T-helper 2 cell (primary cell): ENCODE data around the gene KANSL1L.
"Not testable (repeated sequence)": the region's sequence is repeated elsewhere in the genome, so short reads cannot be mapped to it uniquely, and the experiment has no call there.

Experiments used
- DNase-seq, 5 experiments: peaks; one replicate each; pipeline versions ENCODE4 v3.0.0 to v3.0.0-alpha.2; 2012 to 2022

Gene KANSL1L

GRCh38 chr2:210179351-210179990 lies 8.3 kb upstream of the KANSL1L start:
- DNase-seq, result no peak

- DNase-seq, result no peak
These were observed 6.6 kb upstream of the KANSL1L start for GRCh38 chr2:210177769-210178168.

DNA sequence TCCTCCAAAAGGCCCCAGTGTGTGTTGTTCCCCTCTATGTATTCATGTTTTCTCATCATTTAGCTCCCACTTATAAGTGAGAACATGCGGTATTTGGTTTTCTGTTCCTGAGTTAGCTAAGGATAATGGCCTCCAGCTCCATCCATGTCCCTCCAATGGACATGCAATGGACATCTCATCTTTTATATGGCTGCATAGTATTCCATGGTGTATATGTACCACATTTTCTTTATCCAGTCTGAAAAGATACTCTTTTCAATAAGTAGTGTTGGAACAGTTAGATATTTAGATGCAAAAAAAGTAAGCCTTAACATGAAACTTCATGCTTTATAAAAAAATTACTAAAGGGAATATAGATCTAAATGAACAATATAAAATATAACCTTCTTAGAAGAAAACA lies 5.9 kb upstream of the KANSL1L start:
- not testable (repeated sequence) for DNase-seq

DNA sequence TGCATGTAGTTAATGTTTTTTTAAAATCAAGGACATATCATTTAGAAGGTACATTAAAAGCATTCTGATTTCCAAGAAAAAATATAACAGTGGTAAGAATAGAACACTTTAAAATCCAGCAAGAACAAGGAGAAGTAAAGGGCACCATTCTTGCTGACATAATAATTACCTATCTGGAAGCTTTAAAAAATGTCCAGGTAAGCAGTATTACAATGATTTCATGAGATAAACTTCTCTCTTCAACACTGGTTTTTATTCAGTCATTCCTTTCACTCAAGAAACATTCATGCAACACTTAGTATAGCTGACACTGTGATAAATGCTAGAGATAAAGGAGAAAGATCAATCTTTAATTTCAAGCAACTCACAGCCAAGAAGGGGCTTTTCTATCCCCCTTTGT lies 2.9 kb upstream of the KANSL1L start:
- DNase-seq, result no peak

- no peak for DNase-seq
These were observed 988 bp upstream of the KANSL1L start for GRCh38 chr2:210172219-210172575.

DNA sequence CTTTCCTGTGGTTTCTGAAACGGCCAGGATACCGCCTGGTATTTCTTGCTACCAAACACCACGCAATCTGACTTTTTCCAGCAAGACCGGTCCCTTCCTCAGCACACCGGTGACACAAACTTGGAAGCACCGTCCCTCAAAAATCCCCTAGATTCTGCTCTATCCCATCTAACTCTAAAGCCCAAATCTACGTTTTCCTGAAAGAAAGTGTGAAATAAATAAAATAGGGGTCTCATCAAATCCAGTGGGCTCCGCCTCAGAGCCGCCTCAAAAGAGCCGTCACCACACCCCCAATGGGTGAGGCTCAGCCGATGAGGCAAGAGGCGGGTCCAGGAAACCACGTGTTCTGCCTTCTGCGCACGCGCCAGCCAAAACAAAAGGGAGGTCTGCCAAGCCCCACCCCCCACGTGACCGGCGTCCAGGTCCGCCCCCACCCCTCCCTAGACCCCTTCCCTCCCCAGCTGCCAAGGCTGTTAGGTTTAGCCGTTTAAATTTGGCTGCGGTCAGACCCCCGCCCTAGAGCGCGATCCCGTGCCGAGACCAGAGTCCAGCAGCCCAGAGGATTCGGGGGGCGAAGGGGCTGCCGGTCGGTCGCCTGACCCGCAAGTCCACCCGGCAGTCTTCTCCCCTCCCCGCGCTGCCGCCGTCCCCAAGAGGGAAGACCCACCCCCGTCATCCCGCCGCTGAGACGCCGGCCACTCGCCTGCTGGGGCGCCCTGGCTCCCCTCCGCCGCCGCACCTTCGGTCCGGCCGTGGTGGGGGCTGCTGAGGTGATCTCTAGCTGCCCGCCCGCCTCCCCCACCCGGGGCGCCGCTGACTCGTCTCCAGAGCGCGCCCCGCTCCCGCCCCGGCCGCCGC lies 534 bp downstream of the KANSL1L start:
- DNase-seq, result peak; percentile 91 to 96 (median 93)

DNA sequence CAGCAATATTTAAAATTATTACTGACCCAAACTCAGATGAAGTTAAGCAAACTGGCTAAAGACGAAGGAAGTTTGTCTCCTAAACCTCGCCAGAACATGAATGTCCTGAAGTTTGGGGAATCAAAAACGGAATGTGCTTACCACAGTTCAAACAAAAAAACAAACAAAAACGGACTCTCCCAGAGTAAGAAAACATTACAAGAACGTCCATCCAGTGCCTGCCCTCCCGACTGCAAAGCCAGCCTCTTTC lies 1.1 kb downstream of the KANSL1L start:
- DNase-seq, result no peak

DNA sequence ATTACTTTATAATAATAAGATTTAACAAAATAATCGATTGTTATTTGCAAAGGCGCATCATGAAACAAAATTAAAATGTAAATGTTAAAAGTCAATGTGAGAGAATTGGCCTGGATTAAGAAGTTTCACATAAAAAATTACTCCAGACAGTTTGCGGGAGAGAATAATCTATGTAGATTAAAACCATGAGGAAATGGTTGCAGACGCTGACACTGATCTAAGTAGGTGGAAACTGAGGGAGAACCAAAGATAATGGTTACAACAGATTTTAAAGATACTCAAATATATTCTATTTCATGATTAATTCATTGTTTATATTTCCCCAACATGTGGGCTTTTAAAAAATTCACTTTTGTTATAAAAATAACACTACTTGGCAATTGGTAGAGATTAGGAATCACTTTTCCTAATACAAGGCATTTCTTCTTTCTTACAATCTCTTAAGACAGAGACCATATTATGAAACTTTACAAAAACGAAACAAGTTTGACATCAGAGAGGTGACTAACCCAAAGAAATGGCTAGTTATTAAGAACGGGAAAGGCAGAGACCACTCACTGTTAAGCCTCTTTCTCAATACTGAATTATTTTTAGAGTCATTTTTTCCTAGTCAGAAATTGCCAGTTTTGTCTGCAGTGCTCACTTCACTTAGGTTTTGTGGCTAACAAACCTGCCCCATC lies 1.6 kb downstream of the KANSL1L start:
- peak in 1 of 5 experiments; percentile 31 for DNase-seq

GRCh38 chr2:210167227-210167626 lies 4.0 kb downstream of the KANSL1L start:
- no peak for DNase-seq

GRCh38 chr2:210162466-210163124 lies 8.6 kb downstream of the KANSL1L start:
- DNase-seq, result no peak

GRCh38 chr2:210159059-210159458 lies 12.2 kb downstream of the KANSL1L start:
- DNase-seq, result no peak

GRCh38 chr2:210158236-210158635 lies 13.0 kb downstream of the KANSL1L start:
- DNase-seq, result peak in 1 of 5 experiments; percentile 1

DNA sequence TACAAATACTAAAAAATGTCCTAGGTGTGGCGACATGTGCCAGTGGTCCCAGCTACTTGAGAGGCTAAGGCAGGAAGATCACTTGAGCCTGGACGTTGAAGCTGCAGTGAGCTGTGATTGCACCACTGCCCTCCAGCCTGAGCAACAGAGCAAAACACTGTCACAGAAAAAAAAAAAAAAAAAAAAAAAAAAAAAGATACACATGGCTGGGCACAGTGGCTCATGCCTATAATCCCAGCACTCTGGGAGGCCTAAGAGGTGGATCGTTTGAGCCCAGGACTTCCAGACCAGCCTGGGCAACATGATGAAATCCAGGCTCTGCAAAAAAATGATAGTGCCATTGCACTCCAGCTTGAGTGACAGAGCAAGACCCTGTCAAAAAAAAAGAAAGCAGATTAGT lies 13.7 kb downstream of the KANSL1L start:
- DNase-seq, result no peak

DNA sequence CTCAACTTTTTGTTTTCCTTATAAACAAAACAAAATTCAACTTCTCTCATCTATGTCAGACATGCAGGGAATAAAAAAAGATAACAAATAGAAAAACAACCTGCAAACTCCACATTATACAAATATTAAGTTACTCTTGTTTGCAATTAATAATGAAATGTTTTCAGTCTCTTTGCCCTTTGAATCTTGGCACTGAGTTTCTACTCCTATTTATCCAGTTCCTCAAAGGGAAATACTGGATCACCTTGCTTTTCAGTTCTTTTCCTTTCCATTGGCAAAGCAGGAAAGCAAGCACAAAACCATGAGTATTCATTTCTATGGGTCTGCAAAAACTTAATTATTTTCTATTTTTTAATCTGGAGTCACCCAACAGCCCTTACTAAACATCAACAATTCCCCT lies 23.6 kb downstream of the KANSL1L start:
- DNase-seq, result no peak

GRCh38 chr2:210132239-210132638 lies 39.0 kb downstream of the KANSL1L start:
- DNase-seq, result peak in 1 of 5 experiments; percentile 35

GRCh38 chr2:210128961-210129360 lies 42.2 kb downstream of the KANSL1L start:
- no peak for DNase-seq

GRCh38 chr2:210113614-210114235 lies 57.5 kb downstream of the KANSL1L start:
- no peak for DNase-seq

- no peak for DNase-seq
These were observed 58.3 kb downstream of the KANSL1L start for GRCh38 chr2:210112871-210113270.

- DNase-seq, result no peak
These were observed 71.3 kb downstream of the KANSL1L start for GRCh38 chr2:210099940-210100339.

GRCh38 chr2:210094787-210095186 lies 76.4 kb downstream of the KANSL1L start:
- no peak for DNase-seq

- DNase-seq, result no peak
These were observed 78.4 kb downstream of the KANSL1L start for GRCh38 chr2:210092791-210093190.

DNA sequence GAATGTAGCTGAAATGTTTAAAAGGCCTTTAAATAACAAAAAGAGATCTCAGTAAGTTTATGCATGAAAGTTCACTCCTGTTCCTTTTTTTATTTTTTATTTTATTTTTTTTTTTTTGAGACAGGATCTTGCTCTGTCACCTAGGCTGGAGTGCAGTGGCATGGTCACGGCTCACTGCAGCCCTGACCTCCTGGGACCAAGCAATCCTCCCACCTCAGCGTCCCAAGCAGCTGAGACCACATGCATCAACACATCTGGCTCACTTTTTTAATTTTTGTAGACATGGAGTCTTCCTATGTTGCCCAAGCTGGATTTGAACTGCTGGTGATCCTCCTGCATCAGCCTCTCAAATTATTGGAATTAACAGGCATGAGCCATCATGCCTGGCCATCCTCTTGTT lies 84.3 kb downstream of the KANSL1L start:
- no peak for DNase-seq

GRCh38 chr2:210086292-210086691 lies 84.9 kb downstream of the KANSL1L start:
- no peak for DNase-seq
